Activated CD4-positive, CD25-positive, alpha-beta regulatory T cell treated with anti-CD3 and anti-CD28 coated beads, Interleukin-2, amount 50 U/mL, for 24 hours (primary cell): ENCODE data around the gene CABLES2.

Experiments used
- ATAC-seq, 2 donors: fragments of 150-1000 bp; cut with Tn5 transposase; one replicate each; pipeline ENCODE4 v1.10.0; 2021; ENCODE audit warnings: mild to moderate bottlenecking in 1 of 2, moderate library complexity in 1 of 2

CABLES2 gene

DNA sequence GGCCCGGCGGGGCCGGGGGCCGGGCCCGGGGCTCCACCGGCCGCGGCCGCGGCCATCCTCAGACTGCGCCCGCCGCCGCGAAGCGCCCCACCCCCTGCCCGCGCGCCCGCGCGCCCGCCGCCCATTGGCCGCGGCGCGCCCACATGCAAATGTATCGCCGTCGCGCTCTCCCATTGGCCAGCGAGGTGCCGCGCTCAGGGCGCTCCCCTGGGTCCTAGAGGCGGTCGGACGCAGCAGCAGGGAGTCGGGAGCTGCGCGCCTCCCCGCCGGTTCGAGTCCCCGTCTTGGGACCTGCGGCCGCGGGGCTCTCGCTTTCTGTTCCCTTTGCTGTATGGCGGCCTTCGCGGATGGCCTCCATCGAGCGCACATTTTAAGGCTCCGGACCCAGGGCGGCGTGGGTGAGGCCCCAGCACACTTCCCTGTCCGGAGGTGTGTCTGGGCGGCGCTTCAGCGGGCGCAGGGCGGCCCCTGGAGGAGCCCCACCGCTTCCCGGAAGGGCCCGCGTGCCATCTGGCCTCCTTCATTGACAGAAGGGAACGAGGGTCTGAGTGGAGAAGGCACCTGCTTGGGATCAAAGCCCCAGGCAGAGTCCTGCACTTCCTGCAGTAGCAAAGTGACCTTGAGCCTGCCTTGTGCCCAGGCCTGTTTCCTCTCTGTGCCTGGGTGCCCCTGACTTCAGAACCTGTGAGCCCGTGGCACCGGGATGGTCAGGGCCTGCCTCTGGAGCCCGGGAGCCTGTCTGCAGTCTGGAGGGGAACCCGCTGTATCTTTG, at the start of gene CABLES2:
Gene CABLES2 (minus strand): TSS at position 65 of the 772 bp plus-strand sequence. CDS start 9 bp downstream, at position 56.
- ATAC-seq = peak; percentile 96

- no peak for ATAC-seq
Measured at GRCh38 chr20:62455929-62456328, 48.8 kb upstream of the CABLES2 start.

DNA sequence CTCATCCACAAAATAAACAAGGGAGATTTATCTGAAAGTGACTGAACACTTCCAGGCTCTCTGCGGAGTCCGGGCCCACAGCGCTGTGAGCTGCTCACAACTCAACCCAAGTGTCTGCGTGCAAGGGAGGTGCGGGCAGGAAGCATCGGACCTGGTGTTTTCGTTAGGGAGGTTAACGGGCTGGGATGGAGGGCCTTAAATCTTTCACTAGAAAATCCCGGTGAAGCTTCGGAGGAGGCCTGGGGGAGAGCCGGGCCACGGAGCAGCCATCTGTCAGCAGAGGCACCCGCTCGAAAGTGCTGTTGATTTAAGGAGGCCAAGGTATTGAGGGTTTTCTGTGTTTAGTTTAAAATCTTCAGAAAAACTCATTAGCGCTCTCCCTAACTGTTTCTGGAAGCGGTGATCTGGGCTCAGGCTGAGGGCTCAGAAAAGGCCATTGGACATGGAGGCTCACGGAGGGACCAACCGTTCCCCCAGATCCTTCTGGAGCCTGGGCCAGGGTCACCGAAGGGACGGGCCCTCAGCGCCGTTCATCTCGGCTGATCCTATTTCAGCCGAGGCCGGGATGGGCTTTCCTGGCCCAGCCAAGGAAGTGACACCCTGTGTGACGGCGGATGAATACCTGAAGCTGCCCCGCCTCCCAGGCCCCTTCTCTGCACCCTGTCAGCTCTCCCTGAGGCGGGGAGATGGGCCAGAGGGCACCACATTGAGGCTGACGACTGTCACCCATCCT, 48.0 kb upstream of the CABLES2 start:
- ATAC-seq = no peak

DNA sequence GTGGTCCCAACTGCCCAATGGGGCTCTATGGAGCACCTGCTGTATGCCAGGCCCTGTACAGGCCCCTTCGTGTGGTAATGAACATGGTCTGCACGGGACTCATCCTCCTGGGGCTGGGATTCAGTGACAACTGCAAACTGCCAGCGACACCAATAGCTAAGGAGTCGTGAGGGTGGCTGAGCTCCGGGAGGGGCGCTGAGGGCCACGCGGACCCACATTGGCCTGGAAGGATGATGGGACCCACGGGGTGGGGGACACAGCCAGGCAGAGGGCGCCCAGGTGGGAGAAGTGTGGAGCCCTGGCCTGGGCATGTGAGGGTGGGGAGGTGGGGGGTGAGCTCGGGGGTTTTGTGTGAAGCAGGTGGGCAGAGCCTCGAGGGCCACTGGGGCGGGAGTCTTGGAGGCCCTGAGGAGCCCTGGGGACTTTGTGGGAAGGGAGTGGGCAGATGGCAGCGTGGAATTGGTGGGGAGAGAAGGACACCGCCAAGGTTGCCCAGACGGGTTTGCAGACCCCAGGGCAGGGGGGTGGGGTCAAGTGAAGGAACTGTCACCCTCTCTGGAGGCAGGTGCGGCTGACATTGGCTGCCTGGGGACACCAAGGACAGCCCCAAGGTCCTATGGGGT, 46.2 kb upstream of the CABLES2 start:
- no peak for ATAC-seq

DNA sequence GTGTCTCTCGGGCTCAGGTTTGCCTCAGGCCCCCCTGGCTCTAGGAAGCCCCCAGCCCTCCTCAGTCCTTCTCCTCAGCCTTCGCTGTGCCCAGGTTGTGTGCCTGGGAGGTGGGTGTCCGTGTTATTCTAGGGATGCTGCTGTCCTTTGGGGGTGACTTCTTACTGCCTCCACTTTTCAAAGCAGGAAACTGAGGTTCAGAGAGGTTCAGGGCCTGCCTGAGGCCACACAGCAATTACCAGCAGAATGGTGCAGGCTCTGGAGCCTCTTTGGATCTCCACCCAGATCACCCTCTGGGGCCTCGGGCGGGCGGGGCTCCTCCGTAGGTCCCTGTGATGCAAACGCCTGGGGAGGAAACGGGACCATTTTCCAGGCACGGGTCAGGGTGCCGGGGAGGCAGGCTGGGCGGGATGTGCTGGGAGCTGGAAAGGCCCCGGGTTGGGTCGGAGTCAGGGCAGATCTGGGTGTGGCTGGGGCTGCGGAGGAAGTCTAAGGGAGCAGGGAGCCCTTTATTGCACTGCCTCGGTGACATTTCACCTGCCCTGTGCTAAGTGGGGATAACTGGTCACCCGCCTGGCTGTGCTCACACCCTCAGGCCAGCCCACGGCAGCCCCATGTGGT, 45.5 kb upstream of the CABLES2 start:
- no peak for ATAC-seq

- ATAC-seq = no peak
Measured at GRCh38 chr20:62451970-62452369, 44.9 kb upstream of the CABLES2 start.

DNA sequence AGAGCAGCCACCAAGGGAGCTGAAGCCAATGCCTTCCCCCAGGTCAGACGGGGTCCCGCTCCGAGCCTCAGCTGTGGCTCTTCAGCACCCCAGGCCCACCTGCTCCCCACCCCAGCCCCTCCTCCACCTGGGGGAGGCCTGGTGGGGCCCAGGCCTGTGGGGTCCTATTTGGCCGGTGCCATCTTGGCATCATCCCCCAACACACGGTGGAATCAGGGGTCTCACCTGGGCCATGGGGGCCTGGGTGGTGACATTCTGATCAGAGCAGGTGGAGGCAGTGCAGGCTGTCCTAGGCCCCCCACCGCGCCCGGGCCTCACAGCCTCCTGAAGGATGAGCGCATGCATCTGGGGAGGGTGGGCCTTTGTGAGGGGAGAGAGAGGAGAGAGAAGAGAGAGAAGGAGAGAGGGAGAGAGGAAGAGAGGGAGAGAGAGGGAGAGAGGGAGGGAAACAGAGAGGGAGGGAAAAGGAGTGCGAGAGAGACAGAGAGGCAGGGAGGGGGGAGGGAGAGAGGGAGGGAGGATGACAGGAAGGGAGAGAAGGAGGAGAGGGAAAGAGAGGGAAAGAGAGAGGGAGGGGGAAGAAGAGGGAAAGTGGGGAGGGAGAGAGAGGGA, 44.2 kb upstream of the CABLES2 start:
- no peak for ATAC-seq

DNA sequence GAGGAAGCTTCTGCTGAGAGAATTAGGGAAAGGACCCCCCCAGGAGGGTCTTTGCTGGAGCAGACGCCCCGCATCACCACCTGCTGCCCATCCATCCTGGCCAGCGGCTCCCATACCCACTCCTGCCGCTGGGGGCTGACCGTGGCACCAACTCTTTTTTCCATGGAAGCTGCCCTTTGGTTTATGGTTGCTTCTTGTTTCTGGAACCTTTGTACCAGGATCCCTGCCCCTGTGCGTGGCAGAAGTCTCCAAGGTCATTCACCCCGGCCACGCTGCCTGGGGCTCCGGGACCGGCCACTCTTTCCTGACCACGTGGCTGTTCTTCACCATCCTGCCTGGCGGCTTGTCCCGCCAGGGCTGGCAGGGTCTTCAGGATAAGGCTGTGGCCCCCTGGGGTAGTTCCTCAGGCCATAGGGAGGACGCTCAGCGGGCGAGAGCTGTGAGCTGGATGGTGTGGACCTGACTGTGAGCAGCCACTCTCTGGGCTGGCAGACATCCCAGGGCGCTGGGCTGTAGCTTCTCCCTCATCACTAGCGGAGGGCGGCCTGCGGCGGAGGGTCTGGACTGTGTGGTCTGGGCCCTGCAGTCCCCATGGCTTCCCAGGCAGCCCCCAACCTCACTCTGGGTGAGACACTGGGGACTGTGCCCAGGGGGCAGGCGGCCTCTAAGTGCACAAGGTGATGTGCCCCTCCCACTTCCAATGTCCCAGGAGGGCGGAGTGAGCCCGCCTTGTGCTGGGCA, 43.0 kb upstream of the CABLES2 start:
- ATAC-seq = no peak

DNA sequence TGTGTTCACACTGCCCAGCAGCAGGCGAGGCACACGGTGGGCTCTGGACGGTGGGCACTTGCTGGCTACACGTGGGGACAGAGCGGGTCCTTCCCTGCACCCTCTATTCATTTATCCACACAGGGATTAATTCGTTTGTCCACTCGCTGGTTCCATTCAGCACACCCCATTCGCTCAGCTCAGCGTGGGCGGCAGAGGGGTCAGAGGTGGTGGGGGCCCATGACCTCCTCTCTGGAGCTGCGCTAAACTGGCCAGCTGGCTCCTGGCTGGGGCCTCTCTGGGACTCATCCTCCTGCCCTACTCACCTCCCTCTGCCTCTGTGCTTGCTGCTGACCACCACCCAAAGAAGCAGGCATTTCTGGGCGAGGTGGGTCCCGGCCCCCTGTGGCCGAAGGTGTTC, 41.7 kb upstream of the CABLES2 start:
- no peak for ATAC-seq

- no peak for ATAC-seq
Measured at GRCh38 chr20:62448038-62448437, 41.0 kb upstream of the CABLES2 start.

- no peak for ATAC-seq
Measured at GRCh38 chr20:62446888-62447869, 40.1 kb upstream of the CABLES2 start.

- ATAC-seq = no peak
Measured at GRCh38 chr20:62446481-62446880, 39.4 kb upstream of the CABLES2 start.

DNA sequence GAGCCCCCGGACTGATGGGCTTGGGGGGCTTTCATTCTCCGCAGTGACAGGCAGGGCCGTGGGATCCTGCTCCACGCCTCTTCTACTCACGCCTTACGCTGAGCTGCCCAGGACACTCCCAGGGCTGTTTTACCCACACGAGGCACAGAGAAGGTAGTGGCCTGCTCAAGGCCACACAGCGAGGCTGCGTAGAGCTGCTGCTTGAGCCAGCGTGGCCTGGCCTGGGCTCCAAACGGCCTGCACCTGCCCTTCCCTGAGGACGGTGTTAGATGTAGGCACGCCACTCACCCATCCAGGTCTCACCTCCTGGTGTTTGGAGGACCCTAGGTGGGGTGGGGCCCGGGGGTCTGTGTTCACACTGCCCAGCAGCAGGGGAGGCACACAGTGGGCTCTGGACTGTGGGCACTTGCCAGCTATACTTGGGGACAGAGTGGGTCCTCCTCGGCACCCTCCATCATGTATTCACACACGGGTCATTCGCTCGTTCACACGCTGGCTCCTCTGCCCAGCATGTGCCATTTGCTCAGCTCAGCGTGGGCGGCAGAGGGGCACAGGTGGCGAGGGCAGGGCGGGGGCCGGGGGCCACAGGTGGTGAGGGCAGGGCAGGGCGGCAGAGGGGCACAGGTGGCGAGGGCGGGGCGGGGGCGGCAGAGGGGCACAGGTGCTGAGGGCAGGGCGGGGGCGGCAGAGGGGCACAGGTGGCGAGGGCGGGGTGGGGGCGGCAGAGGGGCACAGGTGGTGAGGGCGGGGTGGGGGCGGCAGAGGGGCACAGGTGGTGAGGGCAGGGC, 38.7 kb upstream of the CABLES2 start:
- no peak for ATAC-seq

DNA sequence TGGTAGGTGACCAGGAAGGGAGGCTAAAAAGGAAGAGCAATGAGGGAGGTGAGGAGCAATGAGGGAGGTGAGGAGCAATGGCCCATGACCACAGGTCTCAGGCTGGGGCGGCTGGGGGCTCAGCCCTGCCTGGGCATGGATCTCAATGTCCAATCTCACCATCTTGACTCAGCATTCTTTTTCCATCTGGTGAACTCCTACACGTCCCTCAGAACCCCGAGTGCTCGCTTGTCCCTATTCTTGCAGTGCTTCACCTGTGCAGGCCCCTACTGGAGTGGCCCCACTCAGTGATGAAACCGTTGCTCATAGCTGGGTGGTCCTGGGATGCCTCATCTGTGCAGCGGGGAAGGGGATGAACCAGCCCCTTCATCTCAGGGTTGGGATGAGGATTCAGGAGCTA, 37.2 kb upstream of the CABLES2 start:
- no peak for ATAC-seq

GRCh38 chr20:62441987-62442539, 35.0 kb upstream of the CABLES2 start:
- ATAC-seq = no peak

DNA sequence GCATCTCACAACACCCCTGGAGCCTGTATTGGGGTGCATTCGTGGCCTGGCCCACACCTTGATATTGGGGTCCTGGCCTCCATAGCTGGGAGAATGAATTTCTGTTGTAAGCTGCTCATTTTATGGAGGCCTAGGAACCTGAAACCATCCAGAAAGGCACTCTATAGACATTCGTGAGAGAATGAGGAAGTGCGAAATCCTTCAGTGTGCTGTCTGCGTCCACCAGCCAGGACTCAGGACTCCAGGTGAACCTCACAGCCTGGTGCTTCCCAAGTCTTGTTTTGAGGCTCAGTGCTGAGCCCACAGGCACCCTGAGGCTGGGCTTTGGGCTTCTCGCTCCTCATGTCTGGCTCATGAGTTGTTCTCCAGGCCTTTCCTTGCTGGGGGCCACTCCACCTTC, 32.1 kb upstream of the CABLES2 start:
- ATAC-seq = no peak

- no peak for ATAC-seq
Measured at GRCh38 chr20:62437927-62438326, 30.8 kb upstream of the CABLES2 start.

GRCh38 chr20:62437496-62437895, 30.4 kb upstream of the CABLES2 start:
- ATAC-seq = no peak

DNA sequence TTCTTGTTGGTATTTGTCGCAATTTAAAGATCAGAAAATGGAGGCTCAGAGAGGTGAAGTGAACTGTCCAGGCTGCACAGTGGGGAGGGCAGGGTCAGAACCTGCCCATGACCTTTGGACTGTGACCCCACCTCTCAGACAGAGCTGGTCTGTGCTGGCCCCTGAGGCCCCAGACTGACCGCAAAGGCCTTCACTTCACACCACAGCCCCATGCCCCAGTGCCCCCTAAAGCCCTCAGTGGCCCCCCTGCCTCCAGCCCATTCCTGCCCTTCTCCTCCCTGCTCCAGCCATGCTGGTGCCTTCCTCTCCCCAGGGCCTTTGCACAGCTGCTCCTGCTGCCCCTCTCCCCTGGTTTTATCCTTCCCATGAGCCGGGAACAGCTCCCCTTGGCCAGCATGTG, 29.6 kb upstream of the CABLES2 start:
- no peak for ATAC-seq
